Liver (tissue), 9 donors: ENCODE data around the gene TNFSF4. TPM values are rescaled to one million over a fixed set of nuclear protein-coding genes. Genes with fewer than 3 reads are reported as not detected.

Experiments used
- DNase-seq: peaks from one replicate; pipeline ENCODE4 v3.0.0-alpha.2; 2017; ENCODE audit warnings: low spot score
- H3K27ac ChIP-seq, 2 donors: one replicate each; pipeline ENCODE4 v1.7.0; 2013; ENCODE audit warnings: inconsistent platforms in 2 of 2, low read length in 2 of 2, control low read depth in 1 of 2, low read depth in 1 of 2, mild to moderate bottlenecking in 1 of 2
- H3K27me3 ChIP-seq, 4 donors: one replicate each; pipeline versions ENCODE4 v1.6.1 to v1.7.0; 2013; ENCODE audit warnings: low read length in 3 of 4, inconsistent platforms in 1 of 4, mild to moderate bottlenecking in 1 of 4, moderate library complexity in 1 of 4; ENCODE audit not compliant: control insufficient read depth in 4 of 4, insufficient read depth in 4 of 4
- H3K36me3 ChIP-seq, 4 donors: one replicate each; pipeline versions ENCODE4 v1.6.1 to v1.7.0; 2013; ENCODE audit warnings: low read length in 3 of 4, mild to moderate bottlenecking in 3 of 4, low read depth in 1 of 4, moderate library complexity in 1 of 4; ENCODE audit not compliant: control insufficient read depth in 4 of 4, insufficient read depth in 3 of 4
- H3K4me1 ChIP-seq, 4 donors: one replicate each; pipeline versions ENCODE4 v1.6.1 to v1.7.0; 2013; ENCODE audit warnings: low read length in 3 of 4, mild to moderate bottlenecking in 3 of 4, moderate library complexity in 1 of 4; ENCODE audit not compliant: control insufficient read depth in 4 of 4, insufficient read depth in 4 of 4
- H3K4me3 ChIP-seq, 3 donors: one replicate each; pipeline versions ENCODE4 v1.6.1 to v1.7.0; 2013; ENCODE audit warnings: low read length in 3 of 3, control low read depth in 1 of 3, low read depth in 1 of 3, mild to moderate bottlenecking in 1 of 3
- H3K9ac ChIP-seq, 2 donors: one replicate each; pipeline ENCODE4 v1.7.0; 2013; ENCODE audit warnings: low read length in 2 of 2, mild to moderate bottlenecking in 2 of 2, moderate library complexity in 2 of 2, control low read depth in 1 of 2, low read depth in 1 of 2
- H3K9me3 ChIP-seq, 4 donors: one replicate each; pipeline versions ENCODE4 v1.6.1 to v1.7.0; 2013; ENCODE audit warnings: low read length in 3 of 4; ENCODE audit not compliant: control insufficient read depth in 4 of 4
- EGR1 ChIP-seq, 2 donors: IDR thresholded peaks; 2 replicates each; pipeline ENCODE4 v1.6.1; 2016 to 2018; ENCODE audit warnings: antibody characterized with exemption in 2 of 2, low read depth in 2 of 2
- FOXA1 ChIP-seq: IDR thresholded peaks from 2 replicates; pipeline ENCODE4 v1.6.1; 2016; ENCODE audit warnings: antibody characterized with exemption
- FOXA2 ChIP-seq: IDR thresholded peaks from 2 replicates; pipeline ENCODE4 v1.6.1; 2016; ENCODE audit warnings: antibody characterized with exemption
- GABPA ChIP-seq, 2 donors: IDR thresholded peaks in 1 of 2; conservative IDR thresholded peaks in 1 of 2; 2 replicates each; pipeline ENCODE4 v1.6.1; 2016; ENCODE audit warnings: antibody characterized with exemption in 2 of 2, mild to moderate bottlenecking in 1 of 2, moderate library complexity in 1 of 2
- HNF4A ChIP-seq, 2 donors: conservative IDR thresholded peaks; 2 replicates each; pipeline ENCODE4 v1.6.1; 2016; ENCODE audit warnings: antibody characterized with exemption in 2 of 2, mild to moderate bottlenecking in 2 of 2
- HNF4G ChIP-seq: IDR thresholded peaks from 2 replicates; pipeline ENCODE4 v1.6.1; 2016; ENCODE audit warnings: antibody characterized with exemption
- JUND ChIP-seq, 2 donors: IDR thresholded peaks; 2 replicates each; pipeline ENCODE4 v1.6.1; 2016; ENCODE audit warnings: antibody characterized with exemption in 2 of 2
- NR2F2 ChIP-seq: IDR thresholded peaks from 2 replicates; pipeline ENCODE4 v1.6.1; 2016; ENCODE audit warnings: antibody characterized with exemption
- RAD21 ChIP-seq, 2 donors: IDR thresholded peaks; 2 replicates each; pipeline ENCODE4 v1.6.1; 2016; ENCODE audit warnings: antibody characterized with exemption in 2 of 2, mild to moderate bottlenecking in 2 of 2
- RXRA ChIP-seq, 2 donors: IDR thresholded peaks; 2 replicates each; pipeline ENCODE4 v1.6.1; 2017 to 2018; ENCODE audit warnings: antibody characterized with exemption in 2 of 2, mild to moderate bottlenecking in 1 of 2
- SP1 ChIP-seq: IDR thresholded peaks from 2 replicates; pipeline ENCODE4 v1.6.1; 2018; ENCODE audit warnings: antibody characterized with exemption, mild to moderate bottlenecking
- TAF1 ChIP-seq: conservative IDR thresholded peaks from 2 replicates; pipeline ENCODE4 v1.6.1; 2016; ENCODE audit warnings: antibody characterized with exemption, mild to moderate bottlenecking
- YY1 ChIP-seq: IDR thresholded peaks from 2 replicates; pipeline ENCODE4 v1.6.1; 2016; ENCODE audit warnings: antibody characterized with exemption, mild to moderate bottlenecking
- WGBS: extraction: QIAGEN DNeasy Blood & Tissue Kit; methylation state at CpG from one replicate; pipeline ENCODE4 v1.1.7; 2013; 5-methylcytosine and 5-hydroxymethylcytosine counted together
- polyA plus RNA-seq, 2 donors: library from polyadenylated mRNA; stranded (reverse) in 1 of 2; unstranded in 1 of 2; fragments of 200-250 nt in 1 of 2; fragments of >200 nt in 1 of 2; fragmentation: Nextera tagmentation in 1 of 2; extraction: Ambion mirVana in 1 of 2; gene quantifications; one replicate each; pipeline versions ENCODE4 v1.2.1 to v1.2.3, GENCODE V29; 2013 to 2015
- total RNA-seq, 2 donors: library from RNA; depleted of rRNA; stranded (reverse); fragments of >200 nt; gene quantifications; one replicate each; pipeline ENCODE4 v1.2.3, GENCODE V29; 2014
- TF ChIP-seq, protein P1 (sequence below): fragments of 150-350 bp; IDR thresholded peaks from 2 replicates; pipeline ENCODE4 v1.5.1; 2017; ENCODE audit warnings: improper control_type of control experiment, low read depth, low read length; ENCODE audit not compliant: missing input control
- TF ChIP-seq, protein P2 (sequence below): IDR thresholded peaks from 2 replicates; pipeline ENCODE4 v1.6.1; 2016; ENCODE audit warnings: antibody characterized with exemption
- TF ChIP-seq, protein P3 (sequence below): IDR thresholded peaks from 2 replicates; pipeline ENCODE4 v1.6.1; 2016; ENCODE audit warnings: antibody characterized with exemption, mild to moderate bottlenecking
- TF ChIP-seq, protein P4 (sequence below): IDR thresholded peaks from 2 replicates; pipeline ENCODE4 v1.6.1; 2016; ENCODE audit warnings: antibody characterized with exemption
- TF ChIP-seq, protein P5 (sequence below): IDR thresholded peaks from 2 replicates; pipeline ENCODE4 v1.6.1; 2016; ENCODE audit warnings: antibody characterized with exemption
- donor health status: healthy.
- donor health status: healthy.
- donor health status: healthy.
- donor health status: healthy.
- donor health status: healthy.

Gene TNFSF4
- total and polyA plus RNA-seq, 4 donors: 0.18 to 2.1 (median 0.45) TPM

DNA sequence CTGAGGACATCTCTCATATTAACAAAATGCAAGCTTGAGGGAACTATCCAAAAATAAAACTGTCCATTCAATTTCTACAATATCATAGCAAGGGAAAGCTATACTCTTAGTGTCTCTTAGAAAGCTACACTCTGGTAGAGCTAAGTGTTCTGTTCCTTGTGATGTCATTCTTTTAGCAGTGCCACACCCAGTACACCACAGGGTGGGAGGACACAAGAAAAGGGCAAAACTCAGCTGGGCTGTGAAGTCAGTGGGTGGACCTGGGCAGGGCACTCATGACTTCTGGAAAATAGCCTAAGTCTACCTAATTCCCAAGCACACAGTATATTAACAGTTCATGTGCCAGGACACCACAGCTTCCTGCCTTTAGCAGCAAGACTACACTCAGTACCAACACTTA lies 42.2 kb upstream of the TNFSF4 start (continued):
- TF ChIP-seq, protein P1, sequence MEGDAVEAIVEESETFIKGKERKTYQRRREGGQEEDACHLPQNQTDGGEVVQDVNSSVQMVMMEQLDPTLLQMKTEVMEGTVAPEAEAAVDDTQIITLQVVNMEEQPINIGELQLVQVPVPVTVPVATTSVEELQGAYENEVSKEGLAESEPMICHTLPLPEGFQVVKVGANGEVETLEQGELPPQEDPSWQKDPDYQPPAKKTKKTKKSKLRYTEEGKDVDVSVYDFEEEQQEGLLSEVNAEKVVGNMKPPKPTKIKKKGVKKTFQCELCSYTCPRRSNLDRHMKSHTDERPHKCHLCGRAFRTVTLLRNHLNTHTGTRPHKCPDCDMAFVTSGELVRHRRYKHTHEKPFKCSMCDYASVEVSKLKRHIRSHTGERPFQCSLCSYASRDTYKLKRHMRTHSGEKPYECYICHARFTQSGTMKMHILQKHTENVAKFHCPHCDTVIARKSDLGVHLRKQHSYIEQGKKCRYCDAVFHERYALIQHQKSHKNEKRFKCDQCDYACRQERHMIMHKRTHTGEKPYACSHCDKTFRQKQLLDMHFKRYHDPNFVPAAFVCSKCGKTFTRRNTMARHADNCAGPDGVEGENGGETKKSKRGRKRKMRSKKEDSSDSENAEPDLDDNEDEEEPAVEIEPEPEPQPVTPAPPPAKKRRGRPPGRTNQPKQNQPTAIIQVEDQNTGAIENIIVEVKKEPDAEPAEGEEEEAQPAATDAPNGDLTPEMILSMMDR: no peak

DNA sequence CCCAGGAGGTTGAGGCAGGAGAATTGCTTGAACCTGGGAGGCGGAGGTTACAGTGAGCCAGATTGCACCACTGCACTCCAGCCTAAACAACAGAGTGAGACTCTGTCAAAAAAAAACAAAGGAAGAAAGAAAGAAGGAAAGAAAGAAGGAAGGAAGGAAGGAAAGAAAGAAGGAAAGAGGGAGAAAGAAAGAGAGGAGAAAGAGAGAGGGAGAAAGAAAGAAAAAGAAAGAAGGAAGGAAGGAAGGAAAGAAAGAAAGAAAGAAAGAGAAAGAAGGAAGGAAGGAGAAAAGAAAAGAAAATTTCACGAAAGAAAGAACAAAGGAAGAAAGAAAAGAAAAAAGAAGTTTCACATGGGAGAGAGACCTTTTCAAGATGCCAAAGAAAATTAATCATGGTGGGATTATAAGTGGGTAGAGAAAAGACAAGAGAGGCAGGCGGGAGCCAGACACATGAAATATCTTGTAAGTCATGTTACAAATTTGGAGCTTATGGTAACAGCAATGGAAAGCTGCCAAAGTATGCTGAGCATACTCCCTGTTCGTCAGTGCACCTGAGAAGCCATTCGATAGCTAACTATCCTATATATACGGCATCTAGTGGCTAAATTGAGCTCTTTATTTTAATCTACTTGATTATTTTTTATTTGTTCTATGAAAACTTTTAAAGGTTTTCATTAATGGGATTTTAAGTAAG lies 41.3 kb upstream of the TNFSF4 start:
- Histone ChIP-seq H3K9ac (no peak overlapping the region), H3K9me3 (peaks cover 1 to 7% (median 3%) of the 10 kb centered on the region in 4 donors), H3K36me3 (no peaks in the 10 kb centered on the region), H3K27ac (no peak overlapping the region), H3K4me3 (no peak overlapping the region), H3K4me1 (no peaks in the 10 kb centered on the region), H3K27me3 (no peaks in the 10 kb centered on the region)
- TF ChIP-seq RAD21 (IDR thresholded peaks at IDR 0.05) (no peak), SP1 (no peak), FOXA1 (no peak), HNF4A (conservative IDR thresholded peaks at IDR 0.05) (no peak), GABPA (IDR thresholded peaks at IDR 0.05 in 1 of 2, conservative IDR thresholded peaks at IDR 0.05 in 1 of 2) (no peak), RXRA (IDR thresholded peaks at IDR 0.05) (no peak), NR2F2 (no peak), FOXA2 (no peak), EGR1 (IDR thresholded peaks at IDR 0.05; ENCODE audit: low read depth in 2 of 2) (no peak), HNF4G (no peak), TAF1 (no peak), JUND (IDR thresholded peaks at IDR 0.05) (no peak), YY1 (no peak)
- TF ChIP-seq, protein P2, sequence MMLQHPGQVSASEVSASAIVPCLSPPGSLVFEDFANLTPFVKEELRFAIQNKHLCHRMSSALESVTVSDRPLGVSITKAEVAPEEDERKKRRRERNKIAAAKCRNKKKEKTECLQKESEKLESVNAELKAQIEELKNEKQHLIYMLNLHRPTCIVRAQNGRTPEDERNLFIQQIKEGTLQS: no peak
- TF ChIP-seq, protein P3, sequence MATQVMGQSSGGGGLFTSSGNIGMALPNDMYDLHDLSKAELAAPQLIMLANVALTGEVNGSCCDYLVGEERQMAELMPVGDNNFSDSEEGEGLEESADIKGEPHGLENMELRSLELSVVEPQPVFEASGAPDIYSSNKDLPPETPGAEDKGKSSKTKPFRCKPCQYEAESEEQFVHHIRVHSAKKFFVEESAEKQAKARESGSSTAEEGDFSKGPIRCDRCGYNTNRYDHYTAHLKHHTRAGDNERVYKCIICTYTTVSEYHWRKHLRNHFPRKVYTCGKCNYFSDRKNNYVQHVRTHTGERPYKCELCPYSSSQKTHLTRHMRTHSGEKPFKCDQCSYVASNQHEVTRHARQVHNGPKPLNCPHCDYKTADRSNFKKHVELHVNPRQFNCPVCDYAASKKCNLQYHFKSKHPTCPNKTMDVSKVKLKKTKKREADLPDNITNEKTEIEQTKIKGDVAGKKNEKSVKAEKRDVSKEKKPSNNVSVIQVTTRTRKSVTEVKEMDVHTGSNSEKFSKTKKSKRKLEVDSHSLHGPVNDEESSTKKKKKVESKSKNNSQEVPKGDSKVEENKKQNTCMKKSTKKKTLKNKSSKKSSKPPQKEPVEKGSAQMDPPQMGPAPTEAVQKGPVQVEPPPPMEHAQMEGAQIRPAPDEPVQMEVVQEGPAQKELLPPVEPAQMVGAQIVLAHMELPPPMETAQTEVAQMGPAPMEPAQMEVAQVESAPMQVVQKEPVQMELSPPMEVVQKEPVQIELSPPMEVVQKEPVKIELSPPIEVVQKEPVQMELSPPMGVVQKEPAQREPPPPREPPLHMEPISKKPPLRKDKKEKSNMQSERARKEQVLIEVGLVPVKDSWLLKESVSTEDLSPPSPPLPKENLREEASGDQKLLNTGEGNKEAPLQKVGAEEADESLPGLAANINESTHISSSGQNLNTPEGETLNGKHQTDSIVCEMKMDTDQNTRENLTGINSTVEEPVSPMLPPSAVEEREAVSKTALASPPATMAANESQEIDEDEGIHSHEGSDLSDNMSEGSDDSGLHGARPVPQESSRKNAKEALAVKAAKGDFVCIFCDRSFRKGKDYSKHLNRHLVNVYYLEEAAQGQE: no peak
- TF ChIP-seq, protein P1: no peak
- TF ChIP-seq, protein P4, sequence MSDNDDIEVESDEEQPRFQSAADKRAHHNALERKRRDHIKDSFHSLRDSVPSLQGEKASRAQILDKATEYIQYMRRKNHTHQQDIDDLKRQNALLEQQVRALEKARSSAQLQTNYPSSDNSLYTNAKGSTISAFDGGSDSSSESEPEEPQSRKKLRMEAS: no peak
- TF ChIP-seq, protein P5, sequence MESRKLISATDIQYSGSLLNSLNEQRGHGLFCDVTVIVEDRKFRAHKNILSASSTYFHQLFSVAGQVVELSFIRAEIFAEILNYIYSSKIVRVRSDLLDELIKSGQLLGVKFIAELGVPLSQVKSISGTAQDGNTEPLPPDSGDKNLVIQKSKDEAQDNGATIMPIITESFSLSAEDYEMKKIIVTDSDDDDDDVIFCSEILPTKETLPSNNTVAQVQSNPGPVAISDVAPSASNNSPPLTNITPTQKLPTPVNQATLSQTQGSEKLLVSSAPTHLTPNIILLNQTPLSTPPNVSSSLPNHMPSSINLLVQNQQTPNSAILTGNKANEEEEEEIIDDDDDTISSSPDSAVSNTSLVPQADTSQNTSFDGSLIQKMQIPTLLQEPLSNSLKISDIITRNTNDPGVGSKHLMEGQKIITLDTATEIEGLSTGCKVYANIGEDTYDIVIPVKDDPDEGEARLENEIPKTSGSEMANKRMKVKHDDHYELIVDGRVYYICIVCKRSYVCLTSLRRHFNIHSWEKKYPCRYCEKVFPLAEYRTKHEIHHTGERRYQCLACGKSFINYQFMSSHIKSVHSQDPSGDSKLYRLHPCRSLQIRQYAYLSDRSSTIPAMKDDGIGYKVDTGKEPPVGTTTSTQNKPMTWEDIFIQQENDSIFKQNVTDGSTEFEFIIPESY: no peak
- 92% methylated on average over 6 of the region's 6 CpGs for WGBS
- no peak for DNase-seq
